ENCODE measurements around the gene PKN1.

DNA sequence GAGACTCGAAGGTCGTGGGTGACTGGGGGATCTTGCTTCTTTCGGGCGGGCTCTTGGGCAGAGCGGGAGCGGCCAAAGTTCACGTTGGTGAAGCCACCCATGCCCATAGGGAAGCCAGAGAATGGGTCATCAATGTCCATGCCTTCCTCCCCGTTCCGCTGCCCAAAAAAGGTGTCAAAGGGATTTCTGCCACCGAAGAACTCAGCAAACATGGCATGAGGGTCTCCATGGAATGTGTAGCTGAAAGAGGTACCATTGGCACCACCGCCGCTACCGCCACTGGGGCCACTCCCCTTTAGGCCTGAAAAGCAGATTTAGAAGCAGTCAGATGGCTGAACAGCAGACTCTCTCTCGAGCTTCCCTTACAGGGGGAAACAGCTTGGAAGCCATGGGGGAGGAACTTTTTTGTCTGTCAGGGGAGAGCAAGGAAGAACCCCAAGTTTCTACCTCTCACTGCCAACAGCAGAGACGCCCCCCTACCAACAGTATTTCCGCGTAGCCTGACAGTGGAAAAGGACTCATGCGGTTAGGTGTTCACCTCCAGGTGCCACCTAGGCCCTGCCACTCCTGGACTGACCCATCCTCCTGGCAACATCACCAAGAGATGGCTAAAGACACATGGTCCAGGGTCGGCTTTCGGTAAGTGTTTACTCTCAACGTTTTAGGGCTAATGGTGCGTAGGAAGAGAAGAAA is 83.8 kb downstream of the PKN1 start:
- TF ChIP-seq CTCF (conservative IDR thresholded peaks at IDR 0.05 in 1 of 2, IDR thresholded peaks at IDR 0.05 in 1 of 2; ENCODE audit: extremely low read depth in 1 of 2, insufficient read depth in 1 of 2, low read depth in 1 of 2, low read length in 2 of 2) (no peak), EZH2 (IDR thresholded peaks at IDR 0.05; ENCODE audit: borderline replicate concordance, low read length) (no peak)
